WTC11 (cell line): ENCODE measurements around the gene PIGZ. TPM values are rescaled to one million over a fixed set of nuclear protein-coding genes. Genes with fewer than 3 reads are reported as not detected.

Source experiments
- EMX1 ChIP-seq: fragments of 250-450 bp; sonication (Bioruptor Pico); IDR thresholded peaks from 2 replicates; pipeline ENCODE4 v1.8.0; 2021; ENCODE audit warnings: mild to moderate bottlenecking
- ESRRA ChIP-seq: sonication (generic); formaldehyde crosslinking; IDR thresholded peaks from 2 replicates; pipeline ENCODE4 v1.8.1; 2022; ENCODE audit warnings: mild to moderate bottlenecking, missing genetic modification reagents, borderline replicate concordance
- GABPB1 ChIP-seq: sonication (generic); formaldehyde crosslinking; IDR thresholded peaks from 2 replicates; pipeline ENCODE4 v1.8.1; 2023; ENCODE audit warnings: mild to moderate bottlenecking, missing genetic modification reagents
- GRHL2 ChIP-seq: fragments of 250-450 bp; sonication (Bioruptor Pico); IDR thresholded peaks from 2 replicates; pipeline ENCODE4 v1.8.0; 2022; ENCODE audit warnings: mild to moderate bottlenecking, moderate library complexity; ENCODE audit not compliant: insufficient replicate concordance, severe bottlenecking
- NFATC4 ChIP-seq: fragments of 250-450 bp; sonication (Bioruptor Pico); IDR thresholded peaks from 2 replicates; pipeline ENCODE4 v1.9.0; 2021; ENCODE audit warnings: mild to moderate bottlenecking
- TEAD1 ChIP-seq: sonication (generic); formaldehyde crosslinking; IDR thresholded peaks from 2 replicates; pipeline ENCODE4 v1.8.0; 2022; ENCODE audit warnings: mild to moderate bottlenecking, missing genetic modification reagents
- ZNF121 ChIP-seq: sonication (generic); formaldehyde crosslinking; IDR thresholded peaks from 2 replicates; pipeline ENCODE4 v1.8.0; 2023; ENCODE audit warnings: missing genetic modification reagents
- total RNA-seq: library from RNA; stranded (reverse); gene quantifications from 3 replicates; pipeline ENCODE4 v1.2.3, GENCODE V29; 2021
- TF ChIP-seq, protein P1 (sequence below): sonication (generic); formaldehyde crosslinking; IDR thresholded peaks from 2 replicates; pipeline ENCODE4 v1.8.1; 2023; ENCODE audit warnings: mild to moderate bottlenecking, missing genetic modification reagents
- TF ChIP-seq, protein P2 (sequence below): sonication (generic); formaldehyde crosslinking; IDR thresholded peaks from 2 replicates; pipeline ENCODE4 v1.8.1; 2022; ENCODE audit warnings: missing genetic modification reagents, borderline replicate concordance
- TF ChIP-seq, protein P3 (sequence below): sonication (generic); formaldehyde crosslinking; conservative IDR thresholded peaks from 2 replicates; pipeline ENCODE4 v1.8.1; 2022; ENCODE audit warnings: mild to moderate bottlenecking, missing genetic modification reagents
- TF ChIP-seq, protein P4 (sequence below): sonication (generic); formaldehyde crosslinking; IDR thresholded peaks from 2 replicates; pipeline ENCODE4 v1.8.1; 2022; ENCODE audit warnings: mild to moderate bottlenecking, missing genetic modification reagents, moderate library complexity, borderline replicate concordance
- TF ChIP-seq, protein P5 (sequence below): fragments of 250-450 bp; sonication (Bioruptor Pico); conservative IDR thresholded peaks from 2 replicates; pipeline ENCODE4 v1.9.0; 2021; ENCODE audit warnings: mild to moderate bottlenecking
- TF ChIP-seq, protein P6 (sequence below): sonication (generic); formaldehyde crosslinking; IDR thresholded peaks from 2 replicates; pipeline ENCODE4 v1.8.1; 2022; ENCODE audit warnings: low read depth, missing genetic modification reagents, borderline replicate concordance
- TF ChIP-seq, protein P7 (sequence below): sonication (generic); formaldehyde crosslinking; IDR thresholded peaks from 2 replicates; pipeline ENCODE4 v1.8.0; 2022; ENCODE audit warnings: mild to moderate bottlenecking, missing genetic modification reagents
- TF ChIP-seq, protein P8 (sequence below): sonication (generic); formaldehyde crosslinking; IDR thresholded peaks from 2 replicates; pipeline ENCODE4 v1.8.0; 2022; ENCODE audit warnings: mild to moderate bottlenecking, missing genetic modification reagents
- TF ChIP-seq, protein P9 (sequence below): sonication (generic); formaldehyde crosslinking; IDR thresholded peaks from 2 replicates; pipeline ENCODE4 v1.8.0; 2023; ENCODE audit warnings: mild to moderate bottlenecking, missing genetic modification reagents
- TF ChIP-seq, protein P10 (sequence below): sonication (generic); formaldehyde crosslinking; IDR thresholded peaks from 2 replicates; pipeline ENCODE4 v1.8.1; 2023; ENCODE audit warnings: mild to moderate bottlenecking, missing genetic modification reagents, moderate library complexity
- TF ChIP-seq, protein P11 (sequence below): fragments of 250-450 bp; sonication (Bioruptor Pico); IDR thresholded peaks from 2 replicates; pipeline ENCODE4 v1.9.0; 2021; ENCODE audit warnings: moderate library complexity, mild to moderate bottlenecking, inconsistent platforms, borderline replicate concordance

PIGZ gene
- total RNA-seq, 1 experiment from 2014 or later = 0.37 TPM

DNA sequence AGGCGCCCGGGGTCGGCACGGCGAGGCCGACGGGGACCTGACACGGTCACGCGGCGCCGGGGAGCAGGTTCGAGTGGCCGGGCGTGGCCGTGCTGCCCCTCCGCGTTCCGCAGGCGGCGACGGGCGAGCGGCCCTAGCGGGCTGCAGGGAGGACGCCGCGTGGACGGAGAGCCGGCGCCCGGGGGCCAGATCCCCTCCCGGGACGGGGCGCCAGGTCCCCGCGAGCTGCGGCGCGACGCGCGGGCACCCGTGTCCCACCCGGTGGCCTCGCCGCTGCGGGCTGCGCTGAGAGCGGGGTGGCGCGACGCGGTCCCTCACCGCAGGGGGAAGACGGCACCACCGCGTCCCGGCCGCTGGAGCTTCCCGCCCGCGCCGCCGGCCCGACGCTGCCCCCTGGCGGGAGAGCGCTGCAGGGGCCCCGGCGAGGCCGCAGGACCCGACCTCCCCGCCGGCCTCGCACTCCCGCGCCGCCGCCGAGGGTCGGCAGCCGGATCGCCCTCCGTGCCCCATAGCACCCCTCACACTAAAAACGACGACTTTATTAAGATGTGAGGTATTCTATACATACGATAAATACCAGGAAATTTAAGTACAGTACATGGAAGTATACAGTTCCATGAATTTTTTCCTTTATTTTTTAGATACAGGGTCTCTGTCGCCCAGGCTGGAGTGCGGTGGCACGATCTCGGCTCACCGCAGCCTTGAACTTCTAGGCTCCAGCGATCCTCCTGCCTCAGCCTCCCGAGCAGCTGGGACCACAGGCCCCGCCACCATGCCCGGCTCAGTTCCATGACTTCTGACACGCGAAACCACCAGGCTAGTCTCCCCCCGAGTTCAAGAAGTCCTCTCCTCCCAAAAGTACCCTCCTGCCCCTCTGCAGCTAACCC lies 1.3 kb upstream of the PIGZ start (continued):
- TF ChIP-seq, protein P1, sequence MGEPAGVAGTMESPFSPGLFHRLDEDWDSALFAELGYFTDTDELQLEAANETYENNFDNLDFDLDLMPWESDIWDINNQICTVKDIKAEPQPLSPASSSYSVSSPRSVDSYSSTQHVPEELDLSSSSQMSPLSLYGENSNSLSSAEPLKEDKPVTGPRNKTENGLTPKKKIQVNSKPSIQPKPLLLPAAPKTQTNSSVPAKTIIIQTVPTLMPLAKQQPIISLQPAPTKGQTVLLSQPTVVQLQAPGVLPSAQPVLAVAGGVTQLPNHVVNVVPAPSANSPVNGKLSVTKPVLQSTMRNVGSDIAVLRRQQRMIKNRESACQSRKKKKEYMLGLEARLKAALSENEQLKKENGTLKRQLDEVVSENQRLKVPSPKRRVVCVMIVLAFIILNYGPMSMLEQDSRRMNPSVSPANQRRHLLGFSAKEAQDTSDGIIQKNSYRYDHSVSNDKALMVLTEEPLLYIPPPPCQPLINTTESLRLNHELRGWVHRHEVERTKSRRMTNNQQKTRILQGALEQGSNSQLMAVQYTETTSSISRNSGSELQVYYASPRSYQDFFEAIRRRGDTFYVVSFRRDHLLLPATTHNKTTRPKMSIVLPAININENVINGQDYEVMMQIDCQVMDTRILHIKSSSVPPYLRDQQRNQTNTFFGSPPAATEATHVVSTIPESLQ (CRISPR knock-in tag) = no peak
- TF ChIP-seq, protein P2, sequence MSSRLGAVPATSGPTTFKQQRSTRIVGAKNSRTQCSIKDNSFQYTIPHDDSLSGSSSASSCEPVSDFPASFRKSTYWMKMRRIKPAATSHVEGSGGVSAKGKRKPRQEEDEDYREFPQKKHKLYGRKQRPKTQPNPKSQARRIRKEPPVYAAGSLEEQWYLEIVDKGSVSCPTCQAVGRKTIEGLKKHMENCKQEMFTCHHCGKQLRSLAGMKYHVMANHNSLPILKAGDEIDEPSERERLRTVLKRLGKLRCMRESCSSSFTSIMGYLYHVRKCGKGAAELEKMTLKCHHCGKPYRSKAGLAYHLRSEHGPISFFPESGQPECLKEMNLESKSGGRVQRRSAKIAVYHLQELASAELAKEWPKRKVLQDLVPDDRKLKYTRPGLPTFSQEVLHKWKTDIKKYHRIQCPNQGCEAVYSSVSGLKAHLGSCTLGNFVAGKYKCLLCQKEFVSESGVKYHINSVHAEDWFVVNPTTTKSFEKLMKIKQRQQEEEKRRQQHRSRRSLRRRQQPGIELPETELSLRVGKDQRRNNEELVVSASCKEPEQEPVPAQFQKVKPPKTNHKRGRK (CRISPR knock-in tag) = no peak
- TF ChIP-seq TEAD1 (CRISPR knock-in tag) (no peak), ESRRA (CRISPR knock-in tag) (no peak), ZNF121 (CRISPR knock-in tag) (no peak), NFATC4 (no peak), GRHL2 (CRISPR knock-in tag) (no peak), GABPB1 (no peak), EMX1 (CRISPR knock-in tag) (no peak)
- TF ChIP-seq, protein P3, sequence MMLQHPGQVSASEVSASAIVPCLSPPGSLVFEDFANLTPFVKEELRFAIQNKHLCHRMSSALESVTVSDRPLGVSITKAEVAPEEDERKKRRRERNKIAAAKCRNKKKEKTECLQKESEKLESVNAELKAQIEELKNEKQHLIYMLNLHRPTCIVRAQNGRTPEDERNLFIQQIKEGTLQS (CRISPR knock-in tag) = no peak
- TF ChIP-seq, protein P4, sequence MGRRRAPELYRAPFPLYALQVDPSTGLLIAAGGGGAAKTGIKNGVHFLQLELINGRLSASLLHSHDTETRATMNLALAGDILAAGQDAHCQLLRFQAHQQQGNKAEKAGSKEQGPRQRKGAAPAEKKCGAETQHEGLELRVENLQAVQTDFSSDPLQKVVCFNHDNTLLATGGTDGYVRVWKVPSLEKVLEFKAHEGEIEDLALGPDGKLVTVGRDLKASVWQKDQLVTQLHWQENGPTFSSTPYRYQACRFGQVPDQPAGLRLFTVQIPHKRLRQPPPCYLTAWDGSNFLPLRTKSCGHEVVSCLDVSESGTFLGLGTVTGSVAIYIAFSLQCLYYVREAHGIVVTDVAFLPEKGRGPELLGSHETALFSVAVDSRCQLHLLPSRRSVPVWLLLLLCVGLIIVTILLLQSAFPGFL (CRISPR knock-in tag) = no peak
- TF ChIP-seq, protein P5, sequence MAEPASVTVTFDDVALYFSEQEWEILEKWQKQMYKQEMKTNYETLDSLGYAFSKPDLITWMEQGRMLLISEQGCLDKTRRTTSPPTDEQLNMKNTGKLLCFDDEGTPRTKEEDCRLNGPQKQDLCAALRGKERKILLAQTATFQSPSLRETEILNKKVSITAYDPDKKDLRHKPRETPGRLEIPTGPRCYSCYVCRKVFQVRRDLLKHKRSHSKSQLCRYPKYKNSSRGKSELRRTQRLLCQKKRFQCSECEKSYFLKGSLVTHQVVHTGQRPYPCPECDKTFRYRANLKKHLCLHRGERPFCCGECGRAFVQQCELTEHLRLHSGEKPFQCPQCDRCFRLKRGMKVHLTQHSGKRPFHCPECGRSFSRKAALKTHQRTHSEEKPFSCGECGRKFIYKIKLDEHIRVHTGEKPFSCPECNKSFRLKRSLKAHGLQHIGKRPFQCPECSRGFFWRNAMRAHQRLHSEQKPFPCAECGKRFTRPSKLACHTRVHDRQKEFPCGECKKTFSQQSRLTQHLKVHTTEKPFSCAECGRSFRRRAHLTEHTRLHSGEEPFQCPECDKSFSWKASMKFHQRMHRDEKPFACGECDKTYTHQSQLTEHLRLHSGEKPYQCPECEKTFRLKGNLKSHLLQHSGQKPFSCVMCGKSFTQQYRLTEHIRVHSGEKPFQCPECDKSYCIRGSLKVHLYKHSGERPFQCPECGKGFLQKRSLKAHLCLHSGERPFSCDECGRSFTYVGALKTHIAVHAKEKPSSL = no peak
- TF ChIP-seq, protein P6, sequence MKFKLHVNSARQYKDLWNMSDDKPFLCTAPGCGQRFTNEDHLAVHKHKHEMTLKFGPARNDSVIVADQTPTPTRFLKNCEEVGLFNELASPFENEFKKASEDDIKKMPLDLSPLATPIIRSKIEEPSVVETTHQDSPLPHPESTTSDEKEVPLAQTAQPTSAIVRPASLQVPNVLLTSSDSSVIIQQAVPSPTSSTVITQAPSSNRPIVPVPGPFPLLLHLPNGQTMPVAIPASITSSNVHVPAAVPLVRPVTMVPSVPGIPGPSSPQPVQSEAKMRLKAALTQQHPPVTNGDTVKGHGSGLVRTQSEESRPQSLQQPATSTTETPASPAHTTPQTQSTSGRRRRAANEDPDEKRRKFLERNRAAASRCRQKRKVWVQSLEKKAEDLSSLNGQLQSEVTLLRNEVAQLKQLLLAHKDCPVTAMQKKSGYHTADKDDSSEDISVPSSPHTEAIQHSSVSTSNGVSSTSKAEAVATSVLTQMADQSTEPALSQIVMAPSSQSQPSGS = no peak
- TF ChIP-seq, protein P7, sequence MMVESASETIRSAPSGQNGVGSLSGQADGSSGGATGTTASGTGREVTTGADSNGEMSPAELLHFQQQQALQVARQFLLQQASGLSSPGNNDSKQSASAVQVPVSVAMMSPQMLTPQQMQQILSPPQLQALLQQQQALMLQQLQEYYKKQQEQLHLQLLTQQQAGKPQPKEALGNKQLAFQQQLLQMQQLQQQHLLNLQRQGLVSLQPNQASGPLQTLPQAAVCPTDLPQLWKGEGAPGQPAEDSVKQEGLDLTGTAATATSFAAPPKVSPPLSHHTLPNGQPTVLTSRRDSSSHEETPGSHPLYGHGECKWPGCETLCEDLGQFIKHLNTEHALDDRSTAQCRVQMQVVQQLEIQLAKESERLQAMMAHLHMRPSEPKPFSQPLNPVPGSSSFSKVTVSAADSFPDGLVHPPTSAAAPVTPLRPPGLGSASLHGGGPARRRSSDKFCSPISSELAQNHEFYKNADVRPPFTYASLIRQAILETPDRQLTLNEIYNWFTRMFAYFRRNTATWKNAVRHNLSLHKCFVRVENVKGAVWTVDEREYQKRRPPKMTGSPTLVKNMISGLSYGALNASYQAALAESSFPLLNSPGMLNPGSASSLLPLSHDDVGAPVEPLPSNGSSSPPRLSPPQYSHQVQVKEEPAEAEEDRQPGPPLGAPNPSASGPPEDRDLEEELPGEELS = no peak
- TF ChIP-seq, protein P8, sequence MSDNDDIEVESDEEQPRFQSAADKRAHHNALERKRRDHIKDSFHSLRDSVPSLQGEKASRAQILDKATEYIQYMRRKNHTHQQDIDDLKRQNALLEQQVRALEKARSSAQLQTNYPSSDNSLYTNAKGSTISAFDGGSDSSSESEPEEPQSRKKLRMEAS = no peak
- TF ChIP-seq, protein P9, sequence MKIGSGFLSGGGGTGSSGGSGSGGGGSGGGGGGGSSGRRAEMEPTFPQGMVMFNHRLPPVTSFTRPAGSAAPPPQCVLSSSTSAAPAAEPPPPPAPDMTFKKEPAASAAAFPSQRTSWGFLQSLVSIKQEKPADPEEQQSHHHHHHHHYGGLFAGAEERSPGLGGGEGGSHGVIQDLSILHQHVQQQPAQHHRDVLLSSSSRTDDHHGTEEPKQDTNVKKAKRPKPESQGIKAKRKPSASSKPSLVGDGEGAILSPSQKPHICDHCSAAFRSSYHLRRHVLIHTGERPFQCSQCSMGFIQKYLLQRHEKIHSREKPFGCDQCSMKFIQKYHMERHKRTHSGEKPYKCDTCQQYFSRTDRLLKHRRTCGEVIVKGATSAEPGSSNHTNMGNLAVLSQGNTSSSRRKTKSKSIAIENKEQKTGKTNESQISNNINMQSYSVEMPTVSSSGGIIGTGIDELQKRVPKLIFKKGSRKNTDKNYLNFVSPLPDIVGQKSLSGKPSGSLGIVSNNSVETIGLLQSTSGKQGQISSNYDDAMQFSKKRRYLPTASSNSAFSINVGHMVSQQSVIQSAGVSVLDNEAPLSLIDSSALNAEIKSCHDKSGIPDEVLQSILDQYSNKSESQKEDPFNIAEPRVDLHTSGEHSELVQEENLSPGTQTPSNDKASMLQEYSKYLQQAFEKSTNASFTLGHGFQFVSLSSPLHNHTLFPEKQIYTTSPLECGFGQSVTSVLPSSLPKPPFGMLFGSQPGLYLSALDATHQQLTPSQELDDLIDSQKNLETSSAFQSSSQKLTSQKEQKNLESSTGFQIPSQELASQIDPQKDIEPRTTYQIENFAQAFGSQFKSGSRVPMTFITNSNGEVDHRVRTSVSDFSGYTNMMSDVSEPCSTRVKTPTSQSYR = no peak
- TF ChIP-seq, protein P10, sequence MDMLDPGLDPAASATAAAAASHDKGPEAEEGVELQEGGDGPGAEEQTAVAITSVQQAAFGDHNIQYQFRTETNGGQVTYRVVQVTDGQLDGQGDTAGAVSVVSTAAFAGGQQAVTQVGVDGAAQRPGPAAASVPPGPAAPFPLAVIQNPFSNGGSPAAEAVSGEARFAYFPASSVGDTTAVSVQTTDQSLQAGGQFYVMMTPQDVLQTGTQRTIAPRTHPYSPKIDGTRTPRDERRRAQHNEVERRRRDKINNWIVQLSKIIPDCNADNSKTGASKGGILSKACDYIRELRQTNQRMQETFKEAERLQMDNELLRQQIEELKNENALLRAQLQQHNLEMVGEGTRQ (CRISPR knock-in tag) = no peak
- TF ChIP-seq, protein P11, sequence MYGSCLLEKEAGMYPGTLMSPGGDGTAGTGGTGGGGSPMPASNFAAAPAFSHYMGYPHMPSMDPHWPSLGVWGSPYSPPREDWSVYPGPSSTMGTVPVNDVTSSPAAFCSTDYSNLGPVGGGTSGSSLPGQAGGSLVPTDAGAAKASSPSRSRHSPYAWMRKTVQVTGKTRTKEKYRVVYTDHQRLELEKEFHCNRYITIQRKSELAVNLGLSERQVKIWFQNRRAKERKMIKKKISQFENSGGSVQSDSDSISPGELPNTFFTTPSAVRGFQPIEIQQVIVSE (CRISPR knock-in tag) = no peak
